CD4-positive, alpha-beta T cell treated with Interleukin-15 for 4 hours (primary cell): ENCODE data around the gene BNIP1.
A peak's percentile ranks its signal among the peaks of the same experiment; 100 is the strongest.
"Not testable (repeated sequence)": the region's sequence is repeated elsewhere in the genome, so short reads cannot be mapped to it uniquely, and the experiment has no call there.

Experiments
- DNase-seq: peaks from one replicate; pipeline ENCODE4 v3.0.0-alpha.2; 2020; ENCODE audit warnings: low spot score

Gene BNIP1, protein sequence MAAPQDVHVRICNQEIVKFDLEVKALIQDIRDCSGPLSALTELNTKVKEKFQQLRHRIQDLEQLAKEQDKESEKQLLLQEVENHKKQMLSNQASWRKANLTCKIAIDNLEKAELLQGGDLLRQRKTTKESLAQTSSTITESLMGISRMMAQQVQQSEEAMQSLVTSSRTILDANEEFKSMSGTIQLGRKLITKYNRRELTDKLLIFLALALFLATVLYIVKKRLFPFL

DNA sequence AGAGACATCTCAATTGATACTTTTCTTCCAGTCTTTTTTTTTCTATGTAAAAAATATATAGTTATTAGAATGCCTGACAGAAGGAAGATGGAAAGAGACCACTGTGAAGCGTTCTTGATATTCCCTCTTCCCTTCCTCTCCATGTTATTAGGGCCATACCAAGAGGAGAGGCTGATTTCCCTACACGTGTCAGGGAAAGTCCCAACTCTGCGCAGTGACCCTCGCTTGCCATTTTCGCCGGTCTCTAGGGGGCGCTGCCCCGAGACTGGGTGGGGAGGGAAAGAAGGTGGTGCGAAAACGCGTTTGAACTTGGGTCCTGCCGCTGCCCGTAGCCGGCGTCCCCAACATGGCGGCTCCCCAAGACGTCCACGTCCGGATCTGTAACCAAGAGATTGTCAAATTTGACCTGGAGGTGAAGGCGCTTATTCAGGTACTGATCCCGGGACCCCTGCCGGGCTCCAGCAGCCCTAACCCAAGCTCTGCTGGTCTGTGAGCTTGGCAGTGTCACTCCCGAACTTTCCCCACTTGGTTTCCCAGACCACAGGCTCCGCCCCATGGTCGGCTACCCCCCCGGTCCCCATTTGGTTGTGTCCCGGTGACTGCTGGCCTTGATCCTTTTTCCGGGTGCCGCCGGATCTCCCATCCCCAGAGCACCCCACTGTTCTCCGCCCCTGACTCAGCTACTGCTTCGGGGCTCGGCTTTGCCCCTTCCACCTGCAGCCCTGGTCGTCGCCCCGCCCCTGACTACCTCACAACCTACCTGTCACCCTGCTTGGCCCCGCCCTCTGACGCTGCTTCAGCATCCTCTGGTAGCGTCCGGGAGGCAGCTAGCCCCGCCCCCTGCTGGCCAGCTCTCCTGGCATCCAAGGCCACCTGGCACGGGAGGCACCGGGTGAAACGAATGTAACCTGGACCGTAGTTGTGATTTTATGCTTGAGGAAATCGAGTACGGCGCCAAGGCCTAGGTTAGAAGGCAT, at the start of gene BNIP1:
BNIP1 (plus strand) TSS at position 332 of the 977 bp plus-strand sequence; CDS start at position 347, 15 bp downstream.
- DNase-seq, result peak; percentile 97

DNA sequence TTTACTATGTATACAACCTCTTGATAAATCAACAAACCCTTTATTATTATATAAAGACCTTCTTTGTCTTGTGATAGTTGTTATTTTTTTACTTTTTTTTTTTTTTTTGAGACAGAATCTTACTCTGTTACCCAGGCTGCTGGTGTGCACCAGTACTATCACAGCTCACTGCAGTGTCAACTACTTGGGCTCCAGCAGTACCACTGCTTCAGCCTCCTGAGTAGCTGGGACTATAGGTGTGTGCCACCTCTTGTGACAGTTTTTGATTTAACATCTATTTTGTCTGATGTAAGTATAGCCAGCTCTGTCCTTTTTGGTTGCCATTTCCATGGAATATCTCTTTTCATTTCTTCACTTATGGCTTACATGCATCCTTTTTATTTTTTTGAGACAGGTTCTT, 45.5 kb upstream of the BNIP1 start:
- DNase-seq, result no peak

DNA sequence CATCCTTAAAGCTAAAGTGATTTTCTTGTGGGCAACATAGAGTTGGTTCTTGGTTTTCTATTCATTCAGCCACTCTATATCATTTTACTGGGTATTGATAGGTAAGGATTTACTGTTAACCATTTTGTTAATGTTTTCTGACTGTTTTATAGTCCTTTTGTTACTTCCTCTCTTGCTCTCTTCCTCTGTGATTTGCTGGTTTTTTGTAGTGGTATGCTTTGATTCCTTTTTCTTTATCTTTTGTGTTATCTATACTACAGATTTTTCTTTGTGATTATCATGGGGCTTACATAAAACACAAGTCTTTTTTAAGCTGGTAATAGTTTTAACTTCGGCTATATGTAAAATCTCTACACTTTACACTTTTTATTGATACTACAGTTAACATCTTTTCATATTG, 44.9 kb upstream of the BNIP1 start:
- DNase-seq, result no peak

DNA sequence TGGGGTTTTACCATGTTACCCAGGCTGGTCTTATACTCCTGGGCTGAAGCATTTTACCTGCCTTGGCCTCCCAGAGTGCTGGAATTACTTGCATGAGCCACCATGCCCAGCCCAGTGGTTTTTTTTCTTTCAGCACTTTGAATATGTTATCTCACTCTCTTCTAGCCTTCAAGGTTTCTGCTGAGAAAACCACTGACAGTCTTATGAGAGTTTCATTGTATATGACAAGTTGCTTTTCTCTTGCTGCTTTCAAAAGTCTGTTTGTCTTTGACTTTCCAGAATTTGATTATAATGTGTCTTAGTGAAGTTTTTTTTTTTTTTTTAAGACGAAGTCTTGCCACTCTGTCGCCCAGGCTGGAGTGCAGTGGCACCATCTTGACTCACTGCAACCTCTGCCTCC, 43.1 kb upstream of the BNIP1 start:
- no peak for DNase-seq

DNA sequence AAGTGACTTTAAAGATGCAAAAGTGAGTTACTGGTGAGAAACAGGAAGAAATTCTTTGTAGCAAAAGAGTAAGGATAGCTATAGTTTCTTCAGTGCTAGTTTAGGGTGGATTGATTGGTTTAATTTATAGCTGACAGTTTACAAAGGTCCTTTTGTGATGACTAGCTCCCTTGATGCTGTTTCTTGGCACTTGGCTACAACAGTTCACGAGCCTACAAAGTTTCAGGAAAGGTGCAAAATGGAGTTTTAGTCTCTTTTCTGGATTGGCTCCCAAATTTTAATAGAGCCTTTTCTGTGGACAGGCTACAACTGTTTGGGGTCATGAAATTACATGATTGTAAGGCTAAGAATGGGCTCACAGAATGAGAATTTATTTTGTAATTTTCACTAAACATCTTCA, 40.9 kb upstream of the BNIP1 start:
- no peak for DNase-seq

DNA sequence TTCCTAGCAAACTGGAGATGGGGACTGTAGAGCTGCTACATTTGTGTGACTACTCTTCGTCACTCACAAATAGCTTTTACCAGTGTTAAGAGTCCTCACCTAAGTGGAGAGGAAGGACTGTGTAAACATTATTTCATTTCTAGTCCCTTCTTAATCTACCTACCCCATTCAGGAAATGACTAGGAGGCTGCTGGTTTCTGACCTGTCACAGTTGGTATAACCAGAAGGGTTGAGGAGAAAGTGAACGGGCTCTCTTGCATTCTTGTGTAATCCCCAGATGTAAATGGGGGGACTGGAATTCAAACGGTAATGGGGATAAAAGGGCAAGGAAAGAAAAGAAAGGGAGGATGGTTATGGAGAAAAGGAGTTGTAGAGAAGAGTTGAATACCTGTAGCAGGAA, 35.4 kb upstream of the BNIP1 start:
- no peak for DNase-seq

DNA sequence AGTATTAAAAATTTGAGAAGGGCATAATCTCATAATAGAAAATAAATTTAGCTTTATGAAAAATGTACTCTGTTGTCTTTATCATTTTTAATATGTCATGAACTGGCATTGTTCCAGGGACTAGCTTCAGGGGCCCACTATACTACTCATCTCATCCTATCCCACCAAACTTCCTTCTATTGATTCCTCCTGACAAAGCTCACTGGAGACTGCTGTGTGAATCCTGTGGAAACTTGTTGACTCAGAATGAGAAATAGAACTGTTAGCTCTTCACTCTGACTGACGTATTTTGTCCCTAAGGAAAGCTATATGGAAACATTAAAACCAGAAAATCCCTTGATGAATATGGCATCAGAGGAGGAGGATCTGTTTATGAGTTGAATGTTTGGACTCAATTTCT, 29.8 kb upstream of the BNIP1 start:
- no peak for DNase-seq

DNA sequence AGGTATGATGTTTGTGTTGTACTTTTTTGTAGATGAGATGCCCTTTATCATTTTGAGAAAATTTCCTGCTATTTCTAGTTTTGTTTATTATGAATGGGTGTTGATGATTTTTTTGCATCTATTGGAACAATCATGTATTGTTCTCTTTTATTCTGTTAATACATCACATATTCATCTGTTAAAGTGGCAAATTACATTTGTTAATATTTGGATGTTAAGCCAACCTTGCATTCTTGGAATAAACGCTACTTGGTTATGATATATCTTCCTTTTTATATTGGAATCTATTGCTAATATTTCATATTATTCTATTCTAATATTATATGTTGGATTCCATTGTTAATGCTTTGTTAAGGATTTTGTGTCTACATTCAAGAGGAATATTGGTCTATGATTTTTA, 24.6 kb upstream of the BNIP1 start:
- no peak for DNase-seq

DNA sequence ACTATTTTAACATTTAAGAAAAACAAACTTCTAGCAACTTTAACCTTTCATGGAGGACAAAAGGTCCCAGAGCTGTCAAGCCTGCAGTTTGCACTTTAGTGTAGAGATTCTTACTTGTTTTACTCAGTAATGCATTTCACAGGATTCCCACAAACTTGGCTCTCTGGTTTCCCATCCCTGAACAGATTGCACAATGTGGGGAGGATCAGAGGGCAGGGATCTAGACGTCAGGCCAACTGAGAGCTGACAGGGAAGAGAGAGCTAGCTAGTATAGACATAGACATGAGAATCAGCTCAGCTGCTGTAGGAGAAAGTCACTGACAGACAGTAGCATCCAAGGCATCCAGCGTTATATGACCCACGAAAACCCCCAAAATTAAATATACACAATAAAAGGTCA, 20.9 kb upstream of the BNIP1 start:
- DNase-seq, result no peak

DNA sequence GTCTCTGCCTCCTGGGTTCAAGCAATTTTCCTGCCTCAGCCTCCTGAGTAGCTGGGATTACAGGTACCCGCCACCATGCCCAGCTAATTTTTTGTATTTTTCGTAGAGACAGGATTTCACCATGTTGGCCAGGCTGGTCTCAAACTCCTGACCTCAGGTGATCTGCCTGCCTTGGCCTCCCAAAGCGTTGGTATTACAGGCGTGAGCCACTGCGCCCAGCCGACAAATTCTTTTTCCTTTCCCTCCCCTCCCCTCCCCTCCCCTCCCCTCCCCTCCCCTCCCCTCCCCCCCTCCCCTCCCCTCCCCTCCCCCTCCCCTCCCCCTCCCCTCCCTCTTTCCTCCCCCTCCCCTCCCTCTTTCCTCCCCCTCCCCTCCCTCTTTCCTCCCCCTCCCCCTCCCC, 12.2 kb upstream of the BNIP1 start:
- not testable (repeated sequence) for DNase-seq

DNA sequence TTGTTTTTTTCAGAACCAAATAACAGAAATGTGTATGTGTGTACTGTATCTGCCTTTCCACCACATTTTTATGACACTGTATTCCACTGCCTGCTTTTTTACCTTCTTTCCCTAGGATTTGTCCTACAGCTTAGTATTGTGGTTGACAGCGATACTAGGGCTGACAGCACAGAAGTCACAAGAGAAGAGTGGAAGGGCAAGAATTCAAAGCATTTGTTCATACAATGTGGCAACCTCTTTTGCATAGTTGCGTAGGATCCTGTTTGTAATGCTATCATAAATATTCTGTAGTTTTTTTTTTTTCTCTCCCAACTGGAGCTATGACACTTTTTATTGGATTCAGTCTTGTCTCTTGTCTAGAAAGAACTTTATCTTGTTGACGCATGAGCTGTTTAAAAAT, 5.6 kb upstream of the BNIP1 start:
- DNase-seq, result no peak

DNA sequence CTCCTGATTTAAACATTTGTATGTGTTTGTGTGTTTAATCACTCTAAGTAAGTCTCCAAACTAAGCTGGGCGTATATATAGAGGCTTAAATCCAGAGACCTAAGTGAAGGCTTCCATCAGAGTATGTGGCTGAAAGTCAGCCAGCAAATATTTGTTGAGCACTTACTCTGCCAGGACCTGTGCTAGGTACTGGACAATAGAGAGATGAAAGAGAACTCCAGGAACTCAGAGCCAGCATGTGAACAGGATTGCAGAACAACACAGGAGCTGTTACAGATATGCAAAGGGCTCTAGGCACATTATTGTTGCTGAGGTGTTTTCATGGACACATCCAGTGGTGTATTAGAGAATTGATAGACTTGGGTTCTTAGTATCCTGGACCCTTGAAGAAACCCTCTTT, 4.7 kb upstream of the BNIP1 start:
- no peak for DNase-seq

DNA sequence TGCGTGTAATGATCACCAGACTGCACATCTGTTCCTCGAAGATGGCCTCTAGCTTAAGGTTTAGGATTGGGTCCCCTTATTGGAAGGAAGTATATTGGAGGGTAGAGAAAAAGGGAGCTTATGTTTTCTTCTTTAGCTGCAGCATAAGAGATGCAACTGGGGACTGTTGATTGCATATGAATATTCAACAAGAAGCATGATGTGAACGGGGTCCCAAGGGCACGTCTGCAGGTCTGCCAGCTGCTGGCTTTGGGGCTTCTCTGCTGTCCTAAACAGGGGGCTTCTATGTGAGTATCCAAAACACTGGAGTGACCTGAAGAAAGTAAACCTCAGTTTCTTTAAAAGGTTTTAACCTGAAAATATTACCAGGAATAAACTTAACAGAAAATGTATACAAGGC, 3.6 kb upstream of the BNIP1 start:
- DNase-seq, result no peak

DNA sequence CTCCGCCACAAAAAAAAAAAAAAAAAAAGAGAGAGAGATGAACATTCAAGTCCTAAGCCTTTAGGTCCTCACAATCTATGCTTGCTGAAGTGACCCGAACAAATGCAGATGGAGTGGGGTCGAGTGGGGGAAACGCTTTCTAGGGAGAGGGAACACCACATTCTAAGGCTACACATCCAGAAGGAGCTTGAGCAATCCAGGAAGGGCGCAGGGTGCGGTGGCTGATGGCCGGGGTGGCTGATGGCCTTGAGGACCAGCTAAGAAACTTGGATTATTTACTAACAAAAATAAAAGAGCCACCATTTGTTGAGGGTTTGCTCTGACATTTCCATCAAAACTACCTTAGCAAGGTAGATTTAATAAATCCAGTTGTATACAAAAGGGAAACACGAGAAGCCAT, 764 bp upstream of the BNIP1 start:
- DNase-seq, result no peak

DNA sequence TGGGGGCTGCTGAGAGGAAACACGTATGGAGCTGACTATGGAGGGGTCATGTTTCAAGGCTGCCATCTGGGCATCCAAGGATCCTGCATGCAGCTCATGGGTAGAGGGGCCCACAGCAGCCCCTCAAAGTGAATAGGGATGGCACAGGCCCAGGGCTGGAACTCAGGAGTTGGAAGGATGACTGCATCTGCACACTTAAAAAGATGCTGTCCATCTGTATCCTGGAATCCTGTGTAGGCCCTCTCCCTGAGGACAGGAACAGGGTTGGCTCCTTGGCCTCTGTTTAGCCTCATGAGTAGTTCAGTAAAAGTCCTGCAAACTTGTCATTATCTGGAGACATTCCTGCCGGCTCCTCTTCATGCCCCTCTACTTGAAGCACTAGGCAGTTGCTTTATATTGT, 4.0 kb downstream of the BNIP1 start:
- no peak for DNase-seq

DNA sequence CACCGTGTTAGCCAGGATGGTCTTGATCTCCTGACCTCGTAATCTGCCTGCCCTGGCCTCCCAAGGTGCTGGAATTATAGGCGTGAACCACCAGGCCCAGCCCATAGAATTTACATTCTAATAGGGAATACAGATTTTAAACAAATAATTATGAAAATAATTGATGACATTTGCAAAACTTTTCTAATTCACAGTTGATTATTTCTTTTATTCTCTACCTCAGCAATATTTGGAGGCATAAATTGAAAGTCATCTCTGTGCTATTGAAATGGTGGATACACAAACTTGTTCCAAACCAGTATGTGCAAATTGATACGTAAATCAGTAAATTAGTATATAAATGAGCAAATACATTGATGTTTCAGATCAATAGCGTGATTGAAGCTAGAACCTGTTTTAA, 8.2 kb downstream of the BNIP1 start:
- no peak for DNase-seq

DNA sequence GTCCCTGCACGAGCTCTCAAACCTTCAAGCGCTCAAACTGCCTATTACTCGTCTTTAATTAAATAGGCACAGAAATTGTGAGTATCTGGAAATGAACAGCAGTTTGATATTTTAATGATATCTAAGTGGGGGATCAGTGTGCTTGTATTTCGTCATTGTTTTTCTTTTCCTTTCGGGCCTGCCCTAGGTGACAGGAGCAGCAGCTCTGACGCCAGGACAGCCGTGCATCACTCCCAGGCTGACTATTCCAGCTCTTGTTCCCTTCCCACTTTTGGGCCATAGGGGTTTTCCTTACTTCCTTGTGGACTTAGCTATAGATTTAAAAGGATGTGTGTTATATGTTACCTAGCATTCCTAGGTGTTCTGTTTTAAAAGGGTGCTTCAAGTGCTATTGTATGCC, 9.5 kb downstream of the BNIP1 start:
- DNase-seq, result no peak

DNA sequence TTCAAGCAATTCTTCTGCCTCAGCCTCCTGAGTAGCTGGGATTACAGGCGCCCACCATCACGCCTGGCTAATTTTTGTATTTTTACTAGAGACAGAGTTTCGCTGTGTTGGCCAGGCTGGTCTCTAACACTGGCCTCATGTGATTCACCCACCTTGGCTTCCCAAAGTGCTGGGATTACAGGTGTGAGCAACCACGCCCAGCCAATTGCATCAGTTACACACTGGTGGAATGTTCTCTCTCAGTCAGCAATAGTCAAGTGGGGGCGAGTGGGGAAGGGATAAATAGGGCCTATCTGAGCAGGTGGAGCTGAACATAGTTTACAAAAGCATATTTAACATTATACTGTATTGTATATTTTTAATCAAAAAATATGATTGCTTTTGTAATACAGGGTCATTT, 10.3 kb downstream of the BNIP1 start:
- not testable (repeated sequence) for DNase-seq

DNA sequence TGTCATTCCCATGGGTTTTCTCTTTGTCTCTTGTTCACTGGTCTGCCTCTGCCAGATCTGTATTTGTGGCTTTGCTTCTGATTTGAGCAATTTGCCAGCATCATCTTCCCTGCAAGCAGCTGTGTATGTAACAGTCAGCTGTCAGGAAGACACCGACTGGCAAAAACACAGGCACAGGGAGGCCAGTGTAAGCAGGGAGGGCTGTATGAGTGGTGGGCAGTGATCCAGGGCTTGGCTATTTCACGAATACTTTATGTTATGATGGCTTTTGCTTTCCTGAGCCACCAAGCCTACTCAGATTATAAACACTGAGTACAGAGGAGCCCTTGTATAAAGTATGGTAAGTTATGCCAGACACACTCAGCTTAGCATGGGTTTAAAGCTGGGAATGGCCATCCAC, 11.6 kb downstream of the BNIP1 start:
- no peak for DNase-seq

DNA sequence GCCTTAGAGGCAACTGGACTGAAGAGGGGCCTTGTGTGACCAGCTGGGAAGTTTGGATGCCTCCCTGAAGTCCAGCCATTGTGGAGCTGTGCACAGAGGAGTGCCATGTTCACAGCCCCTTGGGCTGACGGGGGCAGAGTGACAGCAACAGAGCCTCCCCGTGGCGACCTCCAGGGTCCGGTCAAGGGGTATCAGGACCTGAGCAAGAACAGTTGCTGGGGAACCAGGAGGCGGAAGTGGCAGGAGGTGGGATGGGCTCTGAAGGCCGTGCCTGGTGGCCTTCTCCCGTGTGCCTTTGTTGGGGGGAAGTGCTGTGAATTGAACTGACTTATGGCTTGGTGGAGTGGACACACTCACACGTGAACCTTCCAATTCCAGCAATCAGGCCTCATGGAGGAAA, 14.0 kb downstream of the BNIP1 start:
- DNase-seq, result no peak

DNA sequence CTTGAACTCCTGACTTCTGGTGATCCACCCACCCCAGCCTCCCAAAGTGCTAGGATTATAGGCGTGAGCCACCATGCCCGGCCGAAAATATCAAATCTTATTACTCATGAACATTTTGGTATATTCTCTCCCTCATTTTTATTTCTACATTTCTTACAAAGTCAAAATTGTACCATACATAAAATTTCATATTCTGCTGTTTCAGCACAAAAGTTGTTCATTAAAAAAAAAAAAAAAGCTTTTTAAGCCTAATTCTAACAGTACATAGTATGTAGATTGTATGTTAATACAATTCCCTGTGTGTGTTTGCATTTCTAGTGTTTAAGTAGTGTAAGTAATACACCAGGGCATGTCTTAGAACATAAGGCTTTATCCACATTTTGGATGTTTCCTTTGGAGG, 14.9 kb downstream of the BNIP1 start:
- DNase-seq, result no peak

DNA sequence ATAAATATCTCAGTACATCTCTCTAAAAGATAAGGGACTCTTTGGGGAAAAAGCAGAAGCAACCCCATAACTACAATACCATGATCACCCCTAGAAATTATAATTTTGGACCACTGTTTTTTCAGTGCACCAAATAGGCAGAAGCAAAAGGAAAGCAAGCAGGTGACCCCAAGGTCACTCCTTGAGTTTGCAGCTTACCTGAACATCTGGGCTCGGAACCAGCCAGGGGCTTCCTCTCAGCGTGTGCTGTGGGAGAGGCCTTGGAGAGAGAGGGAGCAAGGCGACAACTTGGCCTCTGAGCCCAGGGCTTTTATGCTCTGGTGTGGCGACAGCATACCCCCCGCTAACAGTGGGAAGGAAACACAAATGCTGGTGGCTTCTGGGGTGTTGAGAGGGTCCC, 16.8 kb downstream of the BNIP1 start:
- no peak for DNase-seq

DNA sequence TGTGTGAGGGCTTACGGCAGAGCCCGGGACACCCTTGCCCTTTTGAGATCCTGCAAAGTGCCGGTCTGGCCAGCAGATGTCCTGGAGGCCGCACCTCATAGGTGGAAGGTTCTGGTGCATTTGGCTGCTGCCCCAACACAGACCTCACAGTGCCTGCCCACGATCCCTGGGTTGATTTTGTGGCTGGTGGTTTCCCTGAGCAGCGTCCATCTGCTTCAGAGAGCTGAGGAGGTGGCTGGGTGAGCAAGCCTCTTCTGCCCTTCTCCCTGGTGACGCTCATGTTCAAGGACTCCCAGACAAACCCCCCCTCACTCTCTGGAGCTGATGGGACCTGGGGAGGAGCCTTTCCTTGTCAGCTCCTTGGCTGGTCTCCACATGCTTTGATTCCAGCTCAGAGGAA, 18.9 kb downstream of the BNIP1 start:
- DNase-seq, result no peak
